ENCODE results near the gene POLR2J.
"Not testable (repeated sequence)": the region's sequence is repeated elsewhere in the genome, so short reads cannot be mapped to it uniquely, and the experiment has no call there.

The POLR2J gene

DNA sequence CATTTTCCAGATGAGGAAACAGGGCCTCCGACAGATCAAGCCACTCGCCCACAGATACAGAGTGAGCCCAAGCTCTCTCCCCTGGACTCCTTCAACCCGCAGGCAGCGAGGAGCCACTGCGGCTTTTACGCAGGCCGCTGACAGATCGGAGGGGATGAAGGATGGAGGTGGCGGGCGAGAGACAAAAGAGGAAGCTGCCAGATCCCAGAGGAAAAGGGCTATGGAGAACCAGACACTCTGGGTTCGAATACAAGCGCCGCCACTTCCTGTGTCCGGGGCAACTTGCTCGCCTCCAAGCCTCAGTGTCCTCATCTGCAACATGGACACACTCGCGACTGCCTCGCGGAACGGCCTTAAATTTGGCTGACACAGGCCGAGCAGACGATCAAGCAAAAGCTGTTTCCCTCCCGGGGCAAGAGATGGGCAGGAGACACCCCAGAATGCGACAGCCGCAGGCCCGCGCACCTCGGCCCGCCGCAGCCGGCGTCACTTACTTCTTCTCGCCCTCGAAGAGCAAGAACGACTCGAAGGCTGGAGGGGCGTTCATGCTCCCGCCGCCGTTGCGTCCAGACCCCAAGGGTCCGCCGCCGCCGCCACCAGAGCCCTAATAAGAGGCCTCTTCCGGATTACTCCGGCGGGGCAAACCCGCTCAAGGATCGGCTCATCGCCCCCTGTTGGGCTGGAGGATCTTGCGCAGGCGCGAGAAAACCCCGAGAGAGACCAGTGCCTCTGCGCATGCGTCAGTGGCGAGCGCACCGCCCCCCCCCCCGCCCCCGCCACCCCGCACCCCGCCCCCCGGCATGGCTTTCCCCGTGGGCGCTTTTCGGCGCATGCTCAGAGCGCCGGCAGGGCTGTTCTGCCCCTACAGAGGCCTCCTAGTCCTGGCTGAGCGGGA, at the start of gene POLR2J:
POLR2J (minus strand) TSS at position 609 of the 895 bp plus-strand sequence; CDS start at position 547, 62 bp downstream.
- peak; percentile 87 for DNase-seq

DNA sequence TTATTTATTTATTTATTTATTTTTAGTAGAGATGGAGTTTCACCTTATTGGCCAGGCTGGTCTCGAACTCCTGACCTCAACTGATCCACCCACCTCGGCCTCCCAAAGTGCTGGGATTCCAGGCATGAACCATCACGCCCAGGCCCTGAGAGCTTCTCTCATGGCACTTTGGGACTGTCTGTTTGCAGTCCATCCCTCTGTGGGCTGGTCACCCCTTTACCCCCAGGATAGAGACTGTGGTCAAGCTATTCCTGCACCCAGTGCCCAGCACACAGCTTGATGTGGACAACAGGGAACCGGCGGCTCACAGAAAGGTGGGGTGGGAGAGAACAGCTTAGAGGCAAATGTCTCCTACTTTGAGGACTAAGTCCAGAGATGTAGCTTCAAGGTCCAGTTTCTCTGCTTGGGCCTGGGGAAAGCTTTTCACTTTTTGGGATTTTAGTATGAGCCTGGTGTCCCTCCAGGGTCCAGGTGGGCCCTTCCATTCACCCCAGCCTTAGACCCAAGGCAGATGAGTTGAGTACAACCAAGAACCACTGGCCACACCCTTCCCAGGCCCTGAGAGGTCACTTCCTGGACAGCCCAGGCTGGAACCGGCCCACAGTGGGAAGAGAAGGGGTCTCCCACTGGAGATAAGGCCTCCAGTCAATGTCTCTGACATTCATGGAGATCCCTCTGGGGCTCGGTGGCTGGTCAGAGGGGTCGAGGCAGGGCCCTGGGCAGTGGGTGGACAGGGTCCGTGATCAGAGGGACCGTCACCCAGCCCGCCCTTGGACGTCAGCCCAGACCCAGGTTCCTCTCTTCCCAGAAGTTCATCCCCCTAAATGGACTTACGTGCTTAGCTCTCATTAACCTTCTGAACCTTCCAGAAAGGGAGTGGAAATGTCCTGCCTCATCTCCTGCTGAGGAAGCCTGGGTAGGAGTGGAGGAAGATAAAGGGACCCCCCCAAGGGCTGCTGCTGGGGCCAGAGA, 49.4 kb upstream of the POLR2J start:
- DNase-seq = not testable (repeated sequence)

- DNase-seq = not testable (repeated sequence)
Measured at GRCh38 chr7:102527182-102527581, 48.5 kb upstream of the POLR2J start.

GRCh38 chr7:102524803-102525202, 46.1 kb upstream of the POLR2J start:
- not testable (repeated sequence) for DNase-seq

DNA sequence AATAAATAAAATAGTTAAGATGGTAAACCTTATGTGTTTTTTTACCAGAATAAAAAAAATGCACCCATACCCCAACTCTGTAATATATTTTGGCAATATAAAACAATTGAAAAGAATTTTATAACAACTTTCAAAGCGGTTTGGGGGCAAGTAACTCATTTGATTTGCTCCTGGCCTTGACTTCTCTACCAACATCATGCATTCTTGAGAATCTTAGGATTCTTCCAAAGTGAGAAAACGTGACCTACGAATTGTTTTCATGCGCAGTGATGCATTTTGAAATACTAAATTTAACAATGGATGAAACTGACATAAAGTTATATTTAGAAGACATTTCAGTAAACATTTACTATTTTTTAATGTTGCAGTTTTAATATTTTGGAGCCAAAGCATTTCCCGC, 42.1 kb upstream of the POLR2J start:
- DNase-seq = not testable (repeated sequence)

GRCh38 chr7:102517550-102518147, 38.9 kb upstream of the POLR2J start, which contains the start of gene RASA4B:
Gene RASA4B (minus strand): TSS chr7:102517777. CDS start chr7:102517710, 67 bp downstream.
- DNase-seq = peak; percentile 52

DNA sequence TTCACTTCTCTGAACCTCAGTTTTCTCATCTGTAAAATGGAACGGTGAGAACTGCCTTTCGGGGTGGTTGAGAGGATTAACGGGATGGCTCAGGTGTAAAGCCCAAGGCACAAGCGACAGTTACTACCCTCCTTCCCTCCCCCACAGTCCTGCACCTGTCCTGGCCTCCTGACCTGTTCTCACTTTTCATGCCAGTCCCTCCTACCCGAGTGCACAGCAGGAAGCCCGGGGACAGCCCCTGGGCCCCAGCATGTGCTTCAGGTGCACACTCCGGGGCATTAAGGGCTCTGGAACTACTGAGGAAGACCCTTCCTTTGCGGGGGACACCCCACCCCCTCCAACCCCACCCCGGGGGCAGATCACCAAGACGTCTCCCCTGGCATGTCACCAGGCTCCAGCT, 38.2 kb upstream of the POLR2J start:
- DNase-seq = not testable (repeated sequence)

- not testable (repeated sequence) for DNase-seq
Measured at GRCh38 chr7:102515889-102516288, 37.2 kb upstream of the POLR2J start.

GRCh38 chr7:102514881-102515721, 36.4 kb upstream of the POLR2J start:
- not testable (repeated sequence) for DNase-seq

DNA sequence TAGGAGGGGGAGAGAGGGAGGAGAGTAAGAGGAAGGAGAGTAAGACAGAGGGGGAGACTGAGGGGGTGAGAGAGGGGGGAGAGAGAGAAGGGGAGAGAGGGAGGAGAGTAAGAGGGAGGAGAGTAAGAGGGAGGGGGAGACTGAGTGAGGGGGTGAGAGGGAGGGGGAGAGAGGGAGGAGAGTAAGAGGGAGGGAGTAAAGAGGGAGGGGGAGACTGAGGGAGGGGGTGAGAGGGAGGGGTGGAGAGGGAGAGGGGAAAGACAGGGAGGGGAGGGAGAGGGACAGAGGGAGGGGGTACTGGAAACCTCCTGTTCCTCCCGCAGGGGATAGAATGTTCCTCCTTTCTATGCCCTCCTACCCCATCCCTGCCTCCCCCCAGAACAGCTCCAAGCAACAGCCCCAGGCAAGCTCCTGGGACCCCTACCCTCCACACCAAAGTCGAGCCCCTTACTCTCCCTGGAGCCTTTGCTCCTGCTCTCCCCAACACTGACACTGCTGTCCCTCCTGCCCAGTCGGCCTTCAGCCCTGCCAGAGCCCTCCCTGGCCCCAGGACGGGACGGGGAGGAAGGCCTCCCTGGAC, 34.0 kb upstream of the POLR2J start:
- DNase-seq = peak; percentile 94

GRCh38 chr7:102511860-102512522, 33.3 kb upstream of the POLR2J start:
- DNase-seq = not testable (repeated sequence)

DNA sequence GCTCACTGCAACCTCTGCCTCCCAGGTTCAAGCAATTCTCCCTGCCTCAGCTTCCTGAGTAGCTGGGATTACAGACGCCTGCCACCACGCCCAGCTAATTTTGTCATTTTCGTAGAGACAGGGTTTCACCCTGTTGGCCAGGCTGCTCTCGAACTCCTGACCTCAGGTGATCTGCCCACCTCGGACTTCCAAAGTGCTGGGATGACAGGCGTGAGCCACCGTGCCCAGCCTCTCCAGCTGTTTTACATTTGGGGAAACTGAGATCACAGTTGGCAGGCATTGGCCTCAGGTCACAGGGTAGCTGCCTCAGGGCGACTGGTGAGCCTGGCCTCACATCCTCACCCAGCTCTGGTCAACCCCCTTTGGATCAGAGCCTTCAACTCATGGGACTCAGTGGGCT, 31.9 kb upstream of the POLR2J start:
- DNase-seq = not testable (repeated sequence)

GRCh38 chr7:102507410-102508088, 28.8 kb upstream of the POLR2J start:
- DNase-seq = not testable (repeated sequence)

GRCh38 chr7:102505298-102506185, 26.8 kb upstream of the POLR2J start:
- not testable (repeated sequence) for DNase-seq

- DNase-seq = not testable (repeated sequence)
Measured at GRCh38 chr7:102503141-102503540, 24.4 kb upstream of the POLR2J start.

GRCh38 chr7:102498321-102498720, 19.6 kb upstream of the POLR2J start:
- not testable (repeated sequence) for DNase-seq

DNA sequence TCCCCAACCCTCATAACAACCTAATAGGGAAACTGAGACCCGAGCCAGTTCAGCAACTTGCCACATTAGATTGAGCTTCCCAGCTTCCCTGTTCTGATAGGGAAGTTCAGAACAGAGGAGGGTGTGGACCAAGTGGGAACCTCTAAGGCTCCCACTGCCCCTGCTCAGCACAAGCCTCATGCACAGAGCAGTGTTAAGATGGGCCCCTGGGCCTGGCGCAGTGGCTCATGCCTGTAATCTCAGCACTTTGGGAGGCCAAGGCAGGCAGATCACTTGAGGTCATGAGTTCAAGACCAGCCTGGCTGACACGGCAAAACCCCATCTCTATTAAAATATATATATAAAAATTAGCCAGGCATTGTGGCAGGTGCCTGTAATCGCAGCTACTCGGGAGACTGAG, 18.6 kb upstream of the POLR2J start:
- not testable (repeated sequence) for DNase-seq

GRCh38 chr7:102496861-102497260, 18.1 kb upstream of the POLR2J start:
- peak; percentile 24 for DNase-seq
